Caki2 (cell line): ENCODE data around the gene PRDM2. TPM values are rescaled to one million over a fixed set of nuclear protein-coding genes. Genes with fewer than 3 reads are reported as not detected.

Source experiments
- DNase-seq: peaks from one replicate; pipeline ENCODE4 v3.0.0-alpha.2; 2015; ENCODE audit warnings: low read depth
- in situ Hi-C: cut with HindIII; loops from 2 replicates; pipeline ENCODE4 v1.10.0; 2016; ENCODE audit warnings: low sequenced_read_pairs, low pct_unique_long_range_greater_than_20kb, mixed read lengths
- total RNA-seq: library from RNA; depleted of rRNA; stranded (reverse); fragments of >200 nt; shearing (Covaris generic); gene quantifications from 2 replicates; pipeline ENCODE4 v1.2.3, GENCODE V29; 2014; ENCODE audit warnings: low replicate concordance

PRDM2 gene
- total RNA-seq, 1 experiment from 2014 or later: 1.0 TPM

GRCh38 chr1:13778431-13778830 lies 78.4 kb downstream of the PRDM2 start:
- DNase-seq: no peak
- in situ Hi-C loops: no loop called here

- in situ Hi-C loops: no loop called here
- DNase-seq: no peak
Observed at GRCh38 chr1:13779930-13780329, 79.9 kb downstream of the PRDM2 start.

- DNase-seq: no peak
- in situ Hi-C loops: no loop called here
Observed at GRCh38 chr1:13780780-13781179, 80.8 kb downstream of the PRDM2 start.

- DNase-seq: no peak
- in situ Hi-C loops: no loop called here
Observed at GRCh38 chr1:13781228-13781627, 81.2 kb downstream of the PRDM2 start.

- in situ Hi-C loops: no loop called here
- no peak for DNase-seq
Observed at GRCh38 chr1:13781907-13782633, 82.1 kb downstream of the PRDM2 start.

GRCh38 chr1:13782634-13783360 lies 82.8 kb downstream of the PRDM2 start:
- DNase-seq: no peak
- in situ Hi-C loops: no loop called here

- no peak for DNase-seq
- in situ Hi-C loops: no loop called here
Observed at GRCh38 chr1:13783551-13783950, 83.6 kb downstream of the PRDM2 start.

GRCh38 chr1:13784971-13785370 lies 85.0 kb downstream of the PRDM2 start:
- in situ Hi-C loops: no loop called here
- DNase-seq: no peak

- no peak for DNase-seq
- in situ Hi-C loops: no loop called here
Observed at GRCh38 chr1:13786541-13786940, 86.6 kb downstream of the PRDM2 start.

GRCh38 chr1:13788795-13789194 lies 88.8 kb downstream of the PRDM2 start:
- in situ Hi-C loops: no loop called here
- no peak for DNase-seq

- in situ Hi-C loops: no loop called here
- DNase-seq: no peak
Observed at GRCh38 chr1:13790290-13791030, 90.5 kb downstream of the PRDM2 start.

GRCh38 chr1:13792419-13792818 lies 92.4 kb downstream of the PRDM2 start:
- in situ Hi-C loops: no loop called here
- no peak for DNase-seq

- DNase-seq: no peak
- in situ Hi-C loops: no loop called here
Observed at GRCh38 chr1:13793088-13793730, 93.2 kb downstream of the PRDM2 start.

GRCh38 chr1:13794231-13795187 lies 94.5 kb downstream of the PRDM2 start:
- in situ Hi-C loops: no loop called here
- no peak for DNase-seq

- in situ Hi-C loops: no loop called here
- DNase-seq: no peak
Observed at GRCh38 chr1:13797397-13797796, 97.4 kb downstream of the PRDM2 start.

GRCh38 chr1:13798120-13798519 lies 98.1 kb downstream of the PRDM2 start:
- no peak for DNase-seq
- in situ Hi-C loops: no loop called here

- DNase-seq: no peak
- in situ Hi-C loops: no loop called here
Observed at GRCh38 chr1:13799502-13800283, 99.7 kb downstream of the PRDM2 start.
